Measurements from ENCODE around the gene KDM4C.

DNA sequence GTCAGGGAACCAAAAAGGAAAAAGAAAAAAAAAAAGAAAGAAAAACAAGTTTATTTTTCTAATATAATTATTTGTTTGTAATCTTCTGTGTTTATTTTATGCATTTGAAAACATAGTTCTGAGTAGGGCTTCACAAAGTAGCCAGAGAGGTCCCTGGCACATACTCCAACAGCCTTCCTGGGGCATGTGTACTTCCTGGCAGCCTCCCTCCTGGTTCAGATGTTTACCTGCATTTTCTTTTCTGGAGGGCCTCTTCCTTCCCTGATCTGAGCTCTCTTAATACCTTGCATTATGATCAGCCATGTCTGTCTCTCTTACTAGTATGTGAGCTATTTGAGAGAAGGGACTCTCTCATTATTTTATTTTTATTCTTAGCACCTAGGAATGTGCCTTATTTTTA is 361.8 kb downstream of the KDM4C start:
- TF ChIP-seq EZH2 (IDR thresholded peaks at IDR 0.05; ENCODE audit: insufficient read depth, poor library complexity, severe bottlenecking) (no peak), EZH2phosphoT487 (IDR thresholded peaks at IDR 0.05; ENCODE audit: insufficient read depth, low read depth) (no peak)
